Retinal pigment epithelial cell (primary cell): ENCODE data around the gene NACC2.

ENCODE experiments used
- DNase-seq: peaks from one replicate; pipeline ENCODE4 v3.0.0-alpha.2; 2010; ENCODE audit warnings: low read depth
- H3K4me3 ChIP-seq: 2 replicates; pipeline ENCODE4 v1.5.1; 2011; ENCODE audit warnings: mild to moderate bottlenecking, low read length, control low read depth, moderate library complexity
- CTCF ChIP-seq: conservative IDR thresholded peaks from 2 replicates; pipeline ENCODE4 v1.5.1; 2011; ENCODE audit warnings: low read depth, low read length, control low read depth, inconsistent platforms

The NACC2 gene

DNA sequence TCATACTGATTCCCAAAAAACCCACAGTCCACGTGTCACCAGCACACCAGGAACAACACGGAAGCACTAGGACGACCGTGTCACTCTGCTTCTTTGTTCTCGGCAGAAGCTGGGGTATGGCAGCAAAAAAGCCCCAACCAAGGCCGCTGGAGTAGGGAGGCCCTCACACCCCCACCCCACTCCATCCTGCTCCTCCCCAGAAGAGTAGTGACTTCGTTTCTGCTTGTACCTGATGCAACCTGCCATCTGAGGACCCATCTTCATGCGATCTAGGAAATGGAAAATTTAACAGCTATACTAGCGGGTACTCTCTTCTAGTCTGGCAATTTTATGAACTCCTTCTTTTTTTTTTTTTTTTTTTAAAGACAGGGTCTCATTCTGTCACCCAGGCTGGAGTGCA is 137.7 kb downstream of the NACC2 start:
- H3K4me3 ChIP-seq, result no peak overlapping the region
- no peak for DNase-seq
- TF ChIP-seq CTCF, result no peak

DNA sequence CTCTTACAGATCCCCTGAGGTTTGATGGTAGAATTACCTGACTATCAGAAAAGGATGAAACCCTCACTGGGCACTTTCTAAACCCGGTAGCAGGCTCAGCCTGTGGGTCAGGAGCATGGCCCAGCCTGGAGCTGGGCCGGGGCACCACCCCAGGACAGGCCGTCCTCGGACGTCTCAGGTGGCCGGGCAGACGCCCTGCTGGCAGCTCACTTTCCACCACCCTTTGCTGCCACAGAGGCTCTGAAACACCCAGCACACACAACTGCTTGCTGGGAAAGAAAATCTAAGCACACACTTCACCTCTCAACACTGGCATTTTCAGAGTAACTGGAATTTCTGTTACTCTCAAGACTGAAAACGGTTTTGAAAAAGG is 138.3 kb downstream of the NACC2 start:
- no peak for DNase-seq
- TF ChIP-seq CTCF, result no peak
- H3K4me3 ChIP-seq, result no peak overlapping the region
